EH (cell line): Measurements from ENCODE around the gene EBF4.
A peak's percentile ranks its signal among the peaks of the same experiment; 100 is the strongest.

Source experiments
- DNase-seq: peaks from one replicate; pipeline ENCODE4 v3.0.0-alpha.2; 2015; ENCODE audit warnings: low read depth

The EBF4 gene

DNA sequence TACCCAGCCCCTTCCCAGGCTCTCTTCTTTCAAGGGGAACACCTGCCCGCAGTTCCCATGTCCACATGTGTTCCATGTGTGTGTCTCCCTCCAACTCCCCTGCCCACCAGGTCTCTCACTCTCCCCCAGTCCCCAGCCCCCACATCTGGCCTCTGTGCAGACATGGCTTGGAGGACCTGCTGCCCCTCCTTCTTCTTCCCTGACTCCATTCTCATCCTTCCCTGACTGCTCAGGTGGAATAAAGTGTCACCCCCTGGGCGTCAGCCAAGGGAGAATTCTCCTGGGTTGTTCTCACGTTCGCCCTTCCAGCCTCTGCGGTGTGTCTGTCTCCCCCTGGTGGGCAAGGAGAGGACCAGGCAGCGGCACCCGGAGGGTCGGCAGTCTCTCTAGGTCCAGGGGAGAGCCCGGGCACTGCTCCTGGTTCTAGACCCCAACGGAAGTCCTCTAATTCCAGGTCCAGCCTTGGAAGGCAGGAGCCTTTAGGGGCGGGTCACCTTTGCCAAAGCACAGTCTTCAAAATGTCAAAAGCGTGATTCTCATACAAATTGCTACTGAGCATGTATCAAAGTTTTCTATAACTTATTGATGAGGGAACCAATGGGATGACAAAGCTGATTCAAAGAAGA is 50.5 kb downstream of the EBF4 start:
- peak; percentile 62 for DNase-seq

DNA sequence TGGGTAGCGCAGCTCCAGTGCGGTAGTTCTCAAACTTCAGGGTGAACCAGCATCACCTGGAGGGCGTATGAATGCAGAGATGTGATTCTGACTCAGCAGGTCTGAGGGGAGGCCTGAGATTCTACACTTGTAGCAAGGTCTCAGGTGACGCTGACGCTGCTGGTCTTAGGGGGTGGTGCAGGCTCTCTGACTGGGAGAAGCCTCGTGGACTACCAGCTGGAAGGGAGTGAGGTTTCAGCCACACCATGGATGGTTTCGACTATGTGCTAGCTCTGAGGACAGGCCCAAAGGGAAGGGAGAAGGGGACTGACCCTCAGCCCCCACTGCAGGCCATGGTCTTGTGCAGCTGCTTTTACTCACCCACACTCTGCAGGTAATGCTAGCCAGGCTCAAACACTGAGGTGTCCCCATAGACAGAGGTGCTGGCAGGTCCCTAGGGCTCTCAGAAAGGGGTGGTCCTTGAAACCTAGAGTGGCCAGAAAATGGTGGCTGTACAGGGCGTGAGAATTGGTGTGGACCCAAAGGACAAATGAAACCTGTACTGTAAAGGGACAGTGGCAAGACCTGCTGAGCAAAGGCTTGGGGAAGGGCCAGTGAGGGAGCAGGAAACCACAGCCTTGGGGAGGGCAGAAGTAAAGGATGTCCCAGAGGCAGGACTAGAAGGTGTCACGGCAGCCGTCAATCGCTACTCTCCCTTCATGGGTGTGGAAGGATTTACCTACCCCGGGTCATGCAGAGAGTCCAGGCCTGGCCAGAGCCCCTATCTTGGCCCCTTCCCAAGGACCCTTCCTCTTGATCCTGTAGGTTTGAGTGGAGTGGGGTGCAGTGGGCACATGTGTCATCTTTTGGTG is 52.7 kb downstream of the EBF4 start:
- DNase-seq = no peak

DNA sequence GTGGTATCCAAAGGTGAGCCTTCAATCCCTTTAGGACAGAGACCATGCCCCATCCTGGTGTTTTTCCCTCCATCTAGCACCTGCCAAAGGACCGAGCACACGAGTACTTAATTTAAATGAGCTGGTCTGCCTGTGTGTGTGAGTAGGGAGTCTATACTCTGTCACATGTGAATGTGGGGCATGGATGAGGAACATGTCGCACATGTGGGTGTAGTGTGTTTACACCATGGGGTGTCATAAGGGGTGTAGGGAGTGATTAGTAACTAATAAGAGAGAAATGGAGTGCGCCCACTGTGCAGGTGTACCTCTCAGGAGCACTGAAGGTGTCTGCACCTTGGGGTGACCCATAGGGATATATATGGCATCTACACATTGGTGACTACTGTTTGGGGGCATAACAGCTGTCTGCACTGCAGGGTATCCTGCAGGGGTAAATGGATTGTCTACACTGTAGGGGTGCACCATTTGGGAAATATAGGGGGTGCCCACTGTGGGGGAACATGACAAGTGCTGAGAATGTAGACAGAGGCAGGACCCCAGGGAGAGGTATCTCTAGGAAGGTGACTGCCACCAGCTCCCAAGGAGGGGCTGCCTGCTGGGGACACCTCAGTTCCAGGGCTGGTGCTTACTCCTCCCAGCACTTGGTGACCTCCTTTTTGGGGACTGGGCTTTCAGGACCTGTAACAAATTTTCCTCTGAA is 53.5 kb downstream of the EBF4 start:
- no peak for DNase-seq

DNA sequence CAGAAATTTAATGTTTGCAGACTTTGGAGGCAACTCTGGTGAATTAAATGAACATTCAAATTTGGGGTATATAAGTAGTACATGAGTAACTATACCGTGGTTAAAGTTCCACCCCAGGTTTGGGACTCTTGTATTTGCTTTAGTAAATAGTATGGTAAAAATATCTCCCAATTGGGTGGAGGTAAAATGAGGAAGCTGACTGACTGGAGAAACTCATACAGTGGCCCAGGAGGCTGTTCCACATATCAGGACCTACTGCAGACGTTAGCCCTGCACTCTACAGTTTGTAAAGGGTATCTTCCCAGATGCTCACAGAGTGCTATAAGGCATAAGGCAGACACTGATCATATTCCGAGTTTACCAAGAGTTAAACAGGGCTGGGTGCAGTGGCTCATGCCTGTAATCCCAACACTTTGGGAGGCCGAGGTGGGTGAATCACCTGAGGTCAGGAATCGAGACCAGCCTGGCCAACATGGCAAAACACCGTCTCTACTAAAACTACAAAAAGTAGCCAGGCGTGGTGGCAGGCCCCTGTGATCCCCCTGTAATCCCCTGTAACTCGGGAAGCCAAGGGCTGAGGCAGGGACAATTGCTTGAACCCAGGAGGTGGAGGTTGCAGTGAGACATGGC is 54.2 kb downstream of the EBF4 start:
- DNase-seq = no peak

DNA sequence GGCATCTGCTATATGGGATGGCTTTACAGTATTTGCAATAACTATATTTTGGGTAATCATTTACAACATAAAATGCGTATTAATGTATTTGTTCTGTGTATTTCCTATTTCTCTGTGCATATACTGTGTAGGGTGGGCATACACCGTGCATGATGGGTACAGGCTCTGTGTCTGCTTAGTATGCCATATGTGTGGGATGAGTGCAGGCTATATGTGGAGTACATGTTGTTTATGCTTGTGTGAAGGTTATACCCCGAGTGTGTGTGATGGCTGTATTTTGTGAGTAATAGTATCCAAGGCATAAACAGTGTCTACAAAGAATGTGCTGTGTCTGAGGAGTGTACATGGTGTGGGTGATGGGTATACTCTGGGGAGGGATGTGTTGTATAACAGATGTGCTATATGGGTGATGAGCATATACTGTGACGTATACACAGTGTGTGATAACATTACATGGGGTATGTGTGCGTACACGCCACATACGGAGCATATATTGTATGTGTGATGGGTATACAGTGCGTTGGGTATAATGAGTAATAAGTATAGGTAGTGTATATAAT is 55.2 kb downstream of the EBF4 start:
- DNase-seq = no peak

DNA sequence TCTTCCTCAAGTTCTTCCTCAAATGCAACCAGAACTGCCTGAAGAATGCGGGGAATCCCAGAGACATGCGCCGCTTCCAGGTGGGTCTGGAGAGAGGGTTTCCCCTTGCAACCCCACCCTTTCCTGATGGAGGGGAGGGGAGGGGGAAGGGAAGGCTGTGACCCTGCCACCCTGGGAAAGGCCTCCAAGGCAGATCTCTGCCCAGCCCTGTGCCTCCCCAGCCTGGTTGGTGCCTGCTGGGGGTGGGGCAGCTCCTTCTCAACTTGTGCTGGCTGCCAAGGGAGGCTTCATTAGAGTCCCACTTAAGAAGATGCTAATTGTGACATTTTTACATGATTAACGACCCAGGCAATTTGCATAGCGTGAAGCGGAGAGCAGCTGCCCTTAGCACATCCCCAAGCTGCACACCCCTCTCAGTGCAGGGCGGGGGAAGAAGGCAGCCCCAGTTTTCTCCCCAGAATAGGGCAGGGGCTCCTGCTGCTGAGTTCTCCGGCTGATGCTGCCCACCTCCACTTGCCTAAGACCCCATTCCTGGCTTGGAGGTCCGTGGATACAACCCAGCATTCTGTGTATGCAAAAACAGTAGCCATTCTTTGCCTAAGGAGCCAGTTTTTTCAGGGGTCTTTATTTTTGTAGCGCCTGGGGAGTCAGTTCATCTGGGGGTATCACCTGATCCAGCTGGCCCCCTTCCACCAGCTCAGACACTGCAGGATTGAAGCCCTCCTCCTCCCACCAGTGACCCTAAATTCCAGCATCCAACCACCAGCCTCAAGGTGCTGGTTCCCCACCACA is 56.2 kb downstream of the EBF4 start:
- no peak for DNase-seq

DNA sequence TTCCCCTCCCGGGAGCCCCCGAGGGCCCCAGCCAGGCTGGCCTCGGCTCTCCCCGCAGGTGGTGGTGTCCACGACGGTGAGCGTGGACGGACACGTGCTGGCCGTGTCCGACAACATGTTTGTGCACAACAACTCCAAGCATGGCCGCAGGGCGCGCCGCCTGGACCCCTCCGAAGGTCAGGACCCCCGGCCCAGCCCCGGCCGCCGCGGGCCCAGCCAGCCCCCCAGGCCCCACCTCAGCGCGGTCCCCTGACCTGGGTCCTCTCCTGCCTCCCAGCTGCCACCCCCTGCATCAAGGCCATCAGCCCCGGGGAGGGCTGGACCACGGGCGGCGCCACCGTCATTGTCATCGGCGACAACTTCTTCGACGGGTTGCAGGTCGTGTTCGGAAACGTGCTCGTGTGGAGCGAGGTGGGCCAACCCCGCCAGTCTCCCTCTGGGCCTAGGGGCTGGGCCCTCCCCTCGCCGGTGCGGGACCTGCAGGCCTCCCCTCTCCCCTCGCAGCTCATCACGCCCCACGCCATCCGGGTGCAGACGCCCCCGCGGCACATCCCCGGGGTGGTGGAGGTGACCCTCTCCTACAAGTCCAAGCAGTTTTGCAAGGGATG is 56.9 kb downstream of the EBF4 start:
- DNase-seq = no peak

DNA sequence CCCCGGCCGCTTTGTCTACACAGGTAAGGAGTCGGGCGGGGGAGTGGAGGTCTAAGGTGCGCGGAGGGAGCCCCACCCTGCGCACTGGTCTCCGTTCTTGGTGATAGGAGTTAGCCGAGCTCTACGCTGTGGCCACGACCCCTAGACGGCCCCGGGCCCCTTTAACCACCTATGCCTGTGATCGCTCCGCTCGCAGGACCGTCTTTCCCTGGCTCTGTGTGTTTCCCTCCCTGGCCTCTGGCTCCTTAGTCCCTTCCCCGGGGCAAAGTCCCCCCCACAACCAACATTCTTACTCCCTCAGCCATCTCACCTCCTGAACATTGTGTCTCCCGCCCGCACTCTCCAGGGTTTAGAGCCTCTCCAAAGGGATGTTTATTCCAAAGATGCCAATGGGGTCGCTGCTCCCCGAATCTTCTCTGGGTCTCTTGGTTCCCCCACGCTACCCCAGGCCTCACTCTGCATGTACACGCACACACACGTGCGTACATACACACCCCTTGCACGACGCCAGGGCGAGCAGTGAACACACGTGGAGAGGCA is 57.4 kb downstream of the EBF4 start:
- DNase-seq = no peak

DNA sequence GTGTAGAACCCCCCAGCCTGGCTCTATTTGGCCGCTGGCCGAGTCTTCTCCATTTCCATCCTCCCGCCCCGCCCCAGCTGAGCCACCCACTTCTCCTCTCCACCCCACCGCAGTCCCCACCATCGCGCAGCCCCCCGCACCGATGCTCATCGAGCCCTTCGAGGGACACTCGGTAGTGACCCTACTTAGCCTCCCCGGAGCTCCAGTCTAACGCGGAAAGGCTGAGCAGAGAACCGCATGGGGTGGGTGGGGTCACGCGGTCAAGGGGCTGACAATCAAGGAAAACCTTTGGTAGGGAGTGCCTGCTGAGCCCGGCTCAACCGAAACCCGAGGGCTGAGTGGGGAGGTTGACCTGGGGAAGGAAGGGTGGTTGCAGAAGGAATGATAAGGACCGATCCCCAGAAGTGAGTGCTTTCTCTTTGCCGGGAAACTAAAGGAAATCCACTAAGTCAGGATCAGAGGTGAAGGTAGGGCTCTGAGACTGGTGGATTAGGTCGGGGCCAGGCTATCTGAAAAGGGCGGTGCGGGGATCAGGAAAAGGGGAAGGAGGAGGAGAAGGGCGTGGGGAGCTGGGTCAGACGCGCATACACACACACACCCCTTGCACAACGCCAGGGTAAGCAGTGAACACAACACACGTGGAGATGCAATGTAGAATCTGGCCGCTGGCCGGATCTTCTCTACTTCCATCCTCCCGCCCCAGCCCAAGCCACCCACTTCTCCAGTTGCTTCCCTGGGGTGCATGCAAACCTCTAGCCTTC is 58.1 kb downstream of the EBF4 start:
- peak; percentile 49 for DNase-seq

DNA sequence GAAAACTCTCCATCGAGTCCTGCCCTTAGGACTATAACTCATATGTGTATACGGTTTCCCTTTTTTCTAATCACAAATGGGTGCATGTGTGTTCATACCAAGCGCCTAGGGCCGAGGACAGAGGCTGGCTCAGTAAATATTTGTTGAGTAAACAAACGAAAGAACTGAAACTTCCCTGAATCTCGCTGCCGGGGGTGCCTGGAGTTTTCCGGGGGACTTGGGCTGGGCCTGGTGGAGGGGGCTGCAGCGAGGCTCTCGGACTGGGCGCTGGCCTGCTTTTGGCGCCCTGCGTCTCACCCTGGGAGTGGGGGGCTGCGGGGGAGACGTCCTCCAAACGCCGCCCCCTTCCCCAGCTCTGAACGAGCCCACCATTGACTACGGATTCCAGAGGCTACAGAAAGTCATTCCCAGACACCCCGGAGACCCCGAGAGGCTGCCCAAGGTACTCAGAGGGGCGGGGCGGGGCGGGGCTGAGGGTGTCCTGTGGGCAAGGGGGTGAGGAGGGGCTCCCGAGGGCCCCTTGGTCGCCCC is 58.8 kb downstream of the EBF4 start:
- DNase-seq = no peak

DNA sequence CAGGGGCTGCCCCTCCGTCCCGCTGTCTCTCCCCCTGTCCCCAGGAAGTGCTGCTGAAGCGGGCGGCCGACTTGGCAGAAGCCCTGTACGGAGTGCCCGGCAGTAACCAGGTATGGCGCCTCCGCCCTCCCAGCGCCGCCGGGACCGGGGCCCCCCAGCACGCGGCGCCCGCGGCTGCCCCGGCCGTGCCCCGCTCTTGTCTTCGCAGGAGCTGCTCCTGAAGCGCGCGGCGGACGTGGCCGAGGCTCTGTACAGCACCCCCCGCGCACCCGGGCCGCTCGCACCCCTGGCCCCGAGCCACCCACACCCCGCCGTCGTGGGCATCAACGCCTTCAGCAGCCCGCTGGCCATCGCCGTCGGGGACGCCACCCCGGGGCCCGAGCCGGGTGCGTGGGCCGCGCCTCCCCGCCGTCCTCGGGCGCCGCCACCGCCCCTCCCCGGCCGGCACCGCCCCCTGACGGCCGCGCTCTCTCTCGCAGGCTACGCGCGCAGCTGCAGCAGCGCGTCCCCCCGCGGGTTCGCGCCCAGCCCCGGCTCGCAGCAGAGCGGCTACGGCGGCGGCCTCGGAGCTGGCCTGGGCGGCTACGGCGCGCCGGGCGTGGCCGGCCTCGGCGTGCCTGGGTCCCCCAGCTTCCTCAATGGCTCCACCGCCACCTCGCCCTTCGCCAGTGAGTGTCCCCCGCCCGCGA is 59.4 kb downstream of the EBF4 start:
- peak; percentile 16 for DNase-seq

DNA sequence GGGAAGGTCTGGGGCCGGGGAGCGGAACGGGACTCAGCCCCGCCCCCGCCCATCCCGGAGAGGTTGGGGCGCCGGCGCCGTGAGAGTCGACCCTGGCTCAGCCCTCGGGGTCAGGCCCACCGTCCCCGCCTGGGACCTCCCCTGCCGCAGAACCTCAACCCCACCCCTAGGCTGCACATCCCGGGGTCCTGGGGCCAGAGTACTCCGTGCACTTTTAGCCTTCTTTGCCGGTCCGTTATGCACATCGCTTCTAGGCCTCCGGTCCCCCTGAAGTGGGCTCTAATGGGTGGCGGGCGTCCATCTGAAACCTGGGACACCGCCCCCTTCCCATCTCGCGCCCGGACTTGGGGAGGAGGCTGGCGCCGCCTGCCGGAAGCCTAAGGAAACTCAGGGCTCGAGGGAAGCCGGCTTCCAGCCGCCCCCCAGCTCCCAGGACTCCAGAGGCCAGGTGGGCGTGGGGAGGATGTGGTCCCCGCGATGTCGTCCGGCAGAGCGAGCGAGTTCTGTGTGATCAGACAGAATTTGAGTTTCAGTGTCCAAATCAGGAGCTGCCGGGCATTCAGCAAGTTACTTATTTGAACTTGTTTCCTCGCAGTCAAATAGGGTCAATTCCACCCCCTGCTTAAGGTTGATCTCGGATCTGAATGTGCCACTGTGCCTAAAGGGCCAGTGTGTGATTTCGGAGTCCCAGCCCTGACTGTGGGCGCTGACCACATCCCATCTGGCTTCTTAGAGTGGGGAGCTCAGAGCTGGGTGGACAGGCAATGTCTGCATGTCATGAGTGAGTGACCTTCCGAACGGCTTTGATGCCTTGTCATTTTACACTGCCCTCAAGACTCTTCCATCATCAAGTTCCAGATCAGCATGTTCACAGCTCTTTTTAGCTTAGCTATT is 60.2 kb downstream of the EBF4 start:
- peak; percentile 53 for DNase-seq

DNA sequence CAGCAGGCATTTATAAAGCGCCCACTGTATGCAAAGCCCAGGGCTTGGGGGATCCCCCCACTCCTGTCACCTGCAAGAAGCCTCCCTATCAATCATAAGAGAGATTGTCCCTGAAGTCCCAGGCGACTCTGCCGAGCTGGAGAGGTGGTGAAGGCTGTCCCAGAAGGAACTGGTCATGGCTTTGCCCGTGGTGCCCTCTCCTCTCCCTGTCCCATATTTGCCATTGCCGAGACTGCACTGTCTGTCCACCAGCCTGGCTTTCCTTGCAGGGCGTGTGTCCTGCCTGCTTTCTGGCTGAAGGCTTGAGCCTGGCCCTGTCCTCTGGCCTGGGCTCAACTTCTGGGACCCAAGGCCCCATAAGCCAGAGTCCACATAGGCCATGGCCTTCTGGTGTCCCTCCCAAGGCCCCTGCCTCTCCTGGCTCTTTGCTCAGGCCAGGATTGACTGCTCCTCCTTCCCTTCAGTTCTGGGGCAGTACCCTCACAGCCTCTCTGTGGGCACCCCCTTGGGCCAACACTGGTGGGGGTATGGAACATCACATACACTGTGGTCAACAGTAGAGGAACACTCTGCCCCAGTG is 61.0 kb downstream of the EBF4 start:
- no peak for DNase-seq

DNA sequence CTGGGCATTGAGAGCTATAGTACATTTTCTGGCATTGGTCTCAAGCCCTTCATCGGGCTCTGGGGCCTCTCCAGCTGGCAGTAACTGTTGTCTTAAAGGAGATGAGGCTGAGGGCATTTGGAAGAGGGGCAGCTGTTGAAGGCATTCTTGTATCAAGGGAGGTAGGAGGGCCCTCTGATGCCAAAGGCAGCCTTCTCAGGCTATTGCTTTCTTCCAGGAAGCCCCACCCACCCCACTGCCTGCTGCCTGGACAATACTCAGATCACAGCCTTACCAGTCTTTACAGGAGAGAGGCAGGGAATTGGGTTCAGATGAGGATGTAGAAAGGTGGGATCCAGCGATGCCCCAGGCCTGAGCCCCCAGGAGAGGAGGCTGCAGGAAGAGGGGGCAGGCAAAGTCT is 61.8 kb downstream of the EBF4 start:
- DNase-seq = no peak

DNA sequence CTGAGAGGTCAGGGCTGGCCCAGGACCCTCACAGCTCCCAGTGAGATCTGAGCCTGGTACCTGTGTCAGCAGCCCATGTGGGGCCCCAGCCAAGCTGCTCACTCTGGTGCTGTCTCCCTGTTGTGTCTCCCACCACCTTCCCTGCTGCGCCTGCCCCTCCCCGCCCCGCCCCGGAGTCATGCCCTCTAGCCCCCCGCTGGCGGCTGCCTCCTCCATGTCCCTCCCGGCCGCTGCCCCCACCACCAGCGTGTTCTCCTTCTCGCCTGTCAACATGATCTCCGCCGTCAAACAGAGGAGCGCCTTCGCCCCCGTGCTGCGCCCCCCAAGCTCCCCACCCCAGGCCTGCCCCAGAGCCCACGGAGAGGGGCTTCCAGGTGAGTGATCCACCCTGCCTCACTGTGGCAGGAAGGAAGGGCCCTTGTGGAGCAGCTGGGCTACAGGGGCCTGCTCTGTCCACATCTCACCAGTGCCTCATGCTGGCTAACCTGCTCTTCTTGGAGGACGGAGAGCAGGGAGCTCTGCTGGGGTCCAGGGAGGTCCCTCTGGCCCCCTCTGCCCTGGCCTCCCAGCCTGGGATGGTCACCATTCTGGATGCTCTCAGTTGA is 63.0 kb downstream of the EBF4 start:
- no peak for DNase-seq

DNA sequence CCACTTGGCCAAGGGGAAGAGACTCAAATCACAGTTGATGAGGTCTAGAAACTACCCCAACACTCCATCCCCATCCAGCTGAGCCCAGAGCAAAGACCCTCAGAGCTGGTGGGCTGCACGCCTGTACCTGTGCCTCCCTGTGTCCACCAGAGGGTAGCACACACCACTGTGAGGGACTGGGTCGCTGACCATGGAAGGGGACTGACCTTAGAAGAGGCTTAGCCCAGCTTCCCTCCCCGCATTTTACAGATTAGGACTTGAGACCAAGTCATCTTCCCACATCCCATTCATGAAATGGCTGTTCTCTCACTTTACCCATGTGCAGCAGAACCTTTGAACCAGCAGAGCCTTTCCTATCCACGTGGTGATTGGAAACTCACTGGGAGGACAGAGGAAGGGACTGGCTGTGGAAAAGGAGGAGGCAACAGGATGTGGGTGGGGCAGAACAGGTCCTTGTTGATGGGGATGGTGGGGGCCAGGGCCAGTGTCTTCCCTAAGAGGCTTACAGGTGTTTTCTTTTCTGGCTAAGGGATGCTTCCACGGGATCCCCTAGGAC is 63.6 kb downstream of the EBF4 start:
- DNase-seq = peak; percentile 62

DNA sequence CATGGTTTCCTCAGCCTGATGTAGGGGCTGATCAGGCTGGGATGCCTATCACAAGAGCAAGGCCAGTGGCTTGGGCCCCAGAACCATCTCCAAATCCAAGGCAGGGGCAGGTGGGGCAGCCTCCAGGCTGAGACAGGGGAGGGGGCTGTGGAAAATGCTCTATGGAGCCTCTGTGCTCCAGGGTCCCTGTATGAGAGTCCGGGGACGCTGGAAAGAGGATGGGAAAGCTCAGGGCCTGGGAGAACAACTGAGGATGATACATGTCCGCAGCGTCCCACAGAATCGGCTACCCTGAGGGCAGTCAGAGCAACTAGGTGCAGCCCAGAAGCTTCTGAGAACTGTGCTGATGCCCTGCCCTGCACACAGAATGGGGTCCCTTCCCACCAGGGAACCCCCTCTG is 64.4 kb downstream of the EBF4 start:
- DNase-seq = no peak
